Glutamatergic neuron (in vitro differentiated cells): Measurements from ENCODE around the gene SLC50A1. TPM values are rescaled to one million over a fixed set of nuclear protein-coding genes. Genes with fewer than 3 reads are reported as not detected.
A peak's percentile ranks its signal among the peaks of the same experiment; 100 is the strongest.

Source experiments
- DNase-seq: peaks from one replicate; pipeline ENCODE4 v3.0.0; 2022
- H3K27ac Mint-ChIP-seq: one replicate; pipeline ENCODE4 v1.8.0; 2020; ENCODE audit warnings: mild to moderate bottlenecking, mixed read lengths, inconsistent platforms; ENCODE audit not compliant: unreplicated experiment
- H3K27me3 Mint-ChIP-seq: one replicate; pipeline ENCODE4 v1.8.0; 2020; ENCODE audit warnings: mild to moderate bottlenecking, moderate library complexity, mixed read lengths, inconsistent platforms; ENCODE audit not compliant: unreplicated experiment
- H3K36me3 Mint-ChIP-seq: one replicate; pipeline ENCODE4 v1.8.0; 2020; ENCODE audit warnings: mild to moderate bottlenecking, mixed read lengths, inconsistent platforms; ENCODE audit not compliant: unreplicated experiment
- H3K4me1 Mint-ChIP-seq: one replicate; pipeline ENCODE4 v1.8.0; 2020; ENCODE audit warnings: mild to moderate bottlenecking, low read depth, mixed read lengths, inconsistent platforms; ENCODE audit not compliant: unreplicated experiment
- H3K4me3 Mint-ChIP-seq: one replicate; pipeline ENCODE4 v1.8.0; 2020; ENCODE audit warnings: mild to moderate bottlenecking, mixed read lengths, inconsistent platforms; ENCODE audit not compliant: unreplicated experiment
- H3K9me3 Mint-ChIP-seq: one replicate; pipeline ENCODE4 v1.8.0; 2020; ENCODE audit warnings: mild to moderate bottlenecking, moderate library complexity, mixed read lengths, inconsistent platforms; ENCODE audit not compliant: unreplicated experiment
- CTCF ChIP-seq: fragments of 200-600 bp; sonication (generic); IDR thresholded peaks from one replicate; pipeline ENCODE4 v1.5.0; 2021; ENCODE audit not compliant: partially characterized antibody, unreplicated experiment
- total RNA-seq: library from RNA; stranded (reverse); fragmentation: NEBNext Ultra II Directional; extraction: Animal tissue kit (Norgen Biotek cat#: 25700); gene quantifications from one replicate; pipeline ENCODE4 v1.2.1, GENCODE V29; 2021; ENCODE audit not compliant: unreplicated experiment

SLC50A1 gene
- total RNA-seq, 1 donor from 2014 or later: 8.6 TPM

GRCh38 chr1:155107309-155108264, 28.1 kb upstream of the SLC50A1 start:
- peaks cover 4% of the 10 kb centered on the region for H3K27me3 Mint-ChIP-seq
- no peaks in the 10 kb centered on the region for H3K36me3 Mint-ChIP-seq
- no peak overlapping the region for H3K4me3 Mint-ChIP-seq
- TF ChIP-seq CTCF: no peak
- no peak for DNase-seq
- no peak overlapping the region for H3K27ac Mint-ChIP-seq
- no peaks in the 10 kb centered on the region for H3K9me3 Mint-ChIP-seq
- no peaks in the 10 kb centered on the region for H3K4me1 Mint-ChIP-seq

- no peak overlapping the region for H3K27ac Mint-ChIP-seq
- H3K36me3 Mint-ChIP-seq: no peaks in the 10 kb centered on the region
- H3K27me3 Mint-ChIP-seq: peaks cover 4% of the 10 kb centered on the region
These were observed 27.4 kb upstream of the SLC50A1 start for GRCh38 chr1:155108296-155108695.

GRCh38 chr1:155110381-155110780, 25.3 kb upstream of the SLC50A1 start:
- Mint-ChIP-seq H3K4me3 (no peak overlapping the region), H3K9me3 (no peaks in the 10 kb centered on the region), H3K4me1 (peaks cover 4% of the 10 kb centered on the region), H3K27me3 (peaks cover 4% of the 10 kb centered on the region), H3K36me3 (no peaks in the 10 kb centered on the region), H3K27ac (no peak overlapping the region)
- no peak for DNase-seq
- TF ChIP-seq CTCF: no peak

More at GRCh38 chr1:155108296-155108695, 27.4 kb upstream of the SLC50A1 start:
- no peak for TF ChIP-seq CTCF
- DNase-seq: no peak
- no peaks in the 10 kb centered on the region for H3K4me1 Mint-ChIP-seq
- H3K4me3 Mint-ChIP-seq: no peak overlapping the region
- no peaks in the 10 kb centered on the region for H3K9me3 Mint-ChIP-seq

- Mint-ChIP-seq H3K9me3 (no peaks in the 10 kb centered on the region), H3K36me3 (no peaks in the 10 kb centered on the region), H3K4me1 (peaks cover 4% of the 10 kb centered on the region), H3K4me3 (no peak overlapping the region), H3K27me3 (peaks cover 4% of the 10 kb centered on the region), H3K27ac (no peak overlapping the region)
- TF ChIP-seq CTCF: no peak
- no peak for DNase-seq
These were observed 24.8 kb upstream of the SLC50A1 start for GRCh38 chr1:155110826-155111225.

- H3K4me1 Mint-ChIP-seq: peaks cover 4% of the 10 kb centered on the region
- no peaks in the 10 kb centered on the region for H3K9me3 Mint-ChIP-seq
- H3K27ac Mint-ChIP-seq: no peak overlapping the region
- peak overlapping the region; percentile 11 for H3K4me3 Mint-ChIP-seq
- DNase-seq: no peak
- H3K36me3 Mint-ChIP-seq: no peaks in the 10 kb centered on the region
- no peak for TF ChIP-seq CTCF
- H3K27me3 Mint-ChIP-seq: peaks cover 12% of the 10 kb centered on the region
These were observed 22.1 kb upstream of the SLC50A1 start for GRCh38 chr1:155113450-155113980.
